SU-DHL-6 (cell line): ENCODE data around the gene HIVEP1.

Experiments
- H2AFZ ChIP-seq: fragments of 200-600 bp; sonication (generic); 2 replicates; pipeline ENCODE4 v1.6.1; 2014; ENCODE audit warnings: low read depth, mild to moderate bottlenecking, moderate library complexity, mixed read lengths, antibody characterized with exemption, low read length; ENCODE audit not compliant: severe bottlenecking
- H3F3A ChIP-seq: fragments of 200-600 bp; shearing (Covaris generic); 2 replicates; pipeline ENCODE4 v1.6.0; 2016; ENCODE audit warnings: antibody characterized with exemption, mild to moderate bottlenecking; ENCODE audit not compliant: insufficient read depth
- H3K27ac ChIP-seq: fragments of 200-600 bp; sonication (generic); 2 replicates; pipeline ENCODE4 v1.5.1; 2016; ENCODE audit warnings: low read depth, mild to moderate bottlenecking, low read length, moderate library complexity, mixed read lengths
- H3K27me3 ChIP-seq: fragments of 200-600 bp; sonication (generic), shearing (Covaris generic); 2 replicates; pipeline ENCODE4 v1.6.0; 2014; ENCODE audit warnings: mild to moderate bottlenecking, low read length
- H3K36me3 ChIP-seq: fragments of 200-600 bp; sonication (generic); 2 replicates; pipeline ENCODE4 v1.6.1; 2014; ENCODE audit warnings: mild to moderate bottlenecking, low read length, mixed read lengths
- H3K4me2 ChIP-seq: fragments of 300-600, 200-600 bp; shearing (Covaris generic), sonication (generic); 2 replicates; pipeline ENCODE4 v1.6.0; 2014; ENCODE audit warnings: low read length, low read depth, mild to moderate bottlenecking; ENCODE audit not compliant: poor library complexity, severe bottlenecking
- H3K4me3 ChIP-seq: fragments of 200-600 bp; sonication (generic); 2 replicates; pipeline ENCODE4 v1.5.1; 2014; ENCODE audit warnings: antibody characterized with exemption, low read length, mild to moderate bottlenecking, mixed read lengths; ENCODE audit not compliant: insufficient read depth, poor library complexity, severe bottlenecking
- H3K79me2 ChIP-seq: fragments of 200-600 bp; sonication (generic); 2 replicates; pipeline ENCODE4 v1.6.1; 2014; ENCODE audit warnings: mild to moderate bottlenecking, low read length, moderate library complexity; ENCODE audit not compliant: insufficient read depth
- H3K9ac ChIP-seq: fragments of 200-600 bp; sonication (generic); 2 replicates; pipeline ENCODE4 v1.7.0; 2014; ENCODE audit warnings: mild to moderate bottlenecking, low read length
- H3K9me2 ChIP-seq: fragments of 200-600 bp; sonication (generic); replicated peaks from 2 replicates; pipeline ENCODE4 v1.6.1; 2014; ENCODE audit warnings: low read length; ENCODE audit not compliant: insufficient read depth
- H3K9me3 ChIP-seq: fragments of 200-600 bp; sonication (generic); 2 replicates; pipeline ENCODE4 v1.6.1; 2014; ENCODE audit warnings: low read length, mixed read lengths; ENCODE audit not compliant: insufficient read depth
- H4K20me1 ChIP-seq: fragments of 200-600 bp; sonication (generic); 2 replicates; pipeline ENCODE4 v1.6.1; 2014; ENCODE audit warnings: low read depth, mild to moderate bottlenecking, antibody characterized with exemption, low read length, moderate library complexity, mixed read lengths
- CTCF ChIP-seq: fragments of 200-600 bp; sonication (generic); IDR thresholded peaks from one replicate; pipeline ENCODE4 v1.5.1; 2017; ENCODE audit warnings: antibody characterized with exemption, mild to moderate bottlenecking, low read length, moderate library complexity; ENCODE audit not compliant: insufficient read depth, poor library complexity, severe bottlenecking
- EZH2phosphoT487 ChIP-seq: fragments of 200-600 bp; sonication (generic), shearing (Covaris generic); conservative IDR thresholded peaks from 2 replicates; pipeline ENCODE4 v1.6.1; 2018; ENCODE audit warnings: mild to moderate bottlenecking, antibody characterized with exemption, low read length, moderate library complexity, mixed read lengths

HIVEP1 gene

GRCh38 chr6:12169377-12169776 lies 157.3 kb downstream of the HIVEP1 start:
- Histone ChIP-seq H3K27ac (no peak overlapping the region), H3K79me2 (no peaks in the 10 kb centered on the region), H4K20me1 (no peaks in the 10 kb centered on the region), H3F3A (no peaks in the 10 kb centered on the region), H3K9ac (no peak overlapping the region), H3K36me3 (no peaks in the 10 kb centered on the region; the same call in 1 of the 2 replicates), H3K4me2 (no peak overlapping the region), H3K9me2 (no peaks in the 10 kb centered on the region), H3K4me3 (no peak overlapping the region), H3K27me3 (no peaks in the 10 kb centered on the region), H3K9me3 (no peaks in the 10 kb centered on the region), H2AFZ (no peak overlapping the region)
- TF ChIP-seq EZH2phosphoT487, result no peak
- TF ChIP-seq CTCF, result no peak

GRCh38 chr6:12170351-12171092 lies 158.4 kb downstream of the HIVEP1 start:
- Histone ChIP-seq H4K20me1 (no peaks in the 10 kb centered on the region), H3F3A (no peaks in the 10 kb centered on the region), H3K9me2 (no peaks in the 10 kb centered on the region), H3K27me3 (no peaks in the 10 kb centered on the region), H3K9me3 (no peaks in the 10 kb centered on the region), H3K4me2 (no peak overlapping the region), H3K4me3 (no peak overlapping the region), H3K36me3 (no peaks in the 10 kb centered on the region; the same call in 1 of the 2 replicates), H3K79me2 (no peaks in the 10 kb centered on the region), H3K27ac (no peak overlapping the region), H3K9ac (no peak overlapping the region), H2AFZ (no peak overlapping the region)
- TF ChIP-seq CTCF, result no peak
- TF ChIP-seq EZH2phosphoT487, result no peak

GRCh38 chr6:12171717-12172116 lies 159.6 kb downstream of the HIVEP1 start:
- Histone ChIP-seq H3K9me2 (no peaks in the 10 kb centered on the region), H3K79me2 (no peaks in the 10 kb centered on the region), H3K36me3 (no peaks in the 10 kb centered on the region; the same call in 1 of the 2 replicates), H2AFZ (no peak overlapping the region), H3K9ac (no peak overlapping the region), H4K20me1 (no peaks in the 10 kb centered on the region), H3F3A (no peaks in the 10 kb centered on the region), H3K27ac (no peak overlapping the region), H3K4me2 (no peak overlapping the region), H3K9me3 (no peaks in the 10 kb centered on the region), H3K4me3 (no peak overlapping the region), H3K27me3 (no peaks in the 10 kb centered on the region)
- TF ChIP-seq CTCF (no peak), EZH2phosphoT487 (no peak)
